ENCODE measurements around the gene ELK3.

Gene ELK3

DNA sequence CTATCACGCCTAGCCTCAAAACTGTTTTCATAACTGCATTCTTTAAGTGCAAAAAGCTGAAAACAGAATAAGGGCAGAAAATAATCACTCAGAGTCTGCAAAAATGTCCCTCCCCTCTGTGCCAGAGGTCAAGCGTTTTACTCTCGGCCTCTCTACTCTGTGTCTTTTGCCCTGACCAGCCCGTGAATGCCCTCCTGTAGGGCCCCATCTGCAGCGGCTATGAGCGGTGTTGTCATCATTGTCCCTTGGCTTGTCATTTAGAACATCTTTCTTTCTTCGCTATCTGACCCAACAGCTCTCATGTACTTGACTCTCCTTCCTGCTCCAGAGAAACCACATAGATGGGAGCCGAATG is 21.7 kb downstream of the ELK3 start:
- no peak for DNase-seq (ENCODE audit: low spot score)
- in situ Hi-C loops (cut with MboI; ENCODE audit: low pct_unique_long_range_greater_than_20kb, low sequenced_read_pairs, unreplicated experiment), result loop anchor here (10.0 to 25.0 kb wide), 3 partner anchors 151 to 304 kb away; no protein-coding TSS in a partner anchor
- no peak for TF ChIP-seq CTCF (IDR thresholded peaks at IDR 0.05; ENCODE audit: extremely low read depth, insufficient read depth, missing control alignments)

GRCh38 chr12:96218989-96219678 is 25.0 kb downstream of the ELK3 start:
- no peak for TF ChIP-seq CTCF (IDR thresholded peaks at IDR 0.05; ENCODE audit: extremely low read depth, insufficient read depth, missing control alignments)
- in situ Hi-C loops (cut with MboI; ENCODE audit: low pct_unique_long_range_greater_than_20kb, low sequenced_read_pairs, unreplicated experiment), result loop anchor here (10.0 to 25.0 kb wide), 3 partner anchors 154 to 307 kb away; no protein-coding TSS in a partner anchor
- no peak for DNase-seq (ENCODE audit: low spot score)

- no peak for TF ChIP-seq CTCF (IDR thresholded peaks at IDR 0.05; ENCODE audit: extremely low read depth, insufficient read depth, missing control alignments)
- no peak for DNase-seq (ENCODE audit: low spot score)
- in situ Hi-C loops (cut with MboI; ENCODE audit: low pct_unique_long_range_greater_than_20kb, low sequenced_read_pairs, unreplicated experiment), result loop anchor here (10.0 to 25.0 kb wide), 3 partner anchors 155 to 307 kb away; no protein-coding TSS in a partner anchor
Measured at GRCh38 chr12:96219700-96220206, 25.6 kb downstream of the ELK3 start.

GRCh38 chr12:96220902-96221301 is 26.7 kb downstream of the ELK3 start:
- no peak for TF ChIP-seq CTCF (IDR thresholded peaks at IDR 0.05; ENCODE audit: extremely low read depth, insufficient read depth, missing control alignments)
- no peak for DNase-seq (ENCODE audit: low spot score)
- in situ Hi-C loops (cut with MboI; ENCODE audit: low pct_unique_long_range_greater_than_20kb, low sequenced_read_pairs, unreplicated experiment), result loop anchor here (25.0 kb wide), 1 partner anchor 309 kb away; no protein-coding TSS in a partner anchor

DNA sequence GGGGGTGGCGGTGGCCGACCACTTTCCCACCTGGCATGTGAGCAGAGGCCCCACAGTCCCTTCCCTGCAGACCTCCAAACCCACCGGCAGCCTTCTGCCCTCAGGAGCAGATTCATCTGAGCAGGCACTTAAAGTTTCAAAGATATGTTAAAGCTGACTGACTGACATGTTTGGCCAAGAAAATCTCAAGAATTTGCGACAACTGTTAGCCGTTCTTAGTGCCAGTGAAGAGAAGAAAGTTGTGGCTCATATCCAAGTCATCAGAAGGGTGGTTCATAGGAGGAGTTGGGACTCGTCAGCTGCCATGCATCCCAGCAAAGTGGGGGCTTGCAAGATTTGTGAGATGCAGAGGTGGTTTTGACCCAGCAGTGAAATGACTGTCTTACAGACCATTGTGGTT is 27.2 kb downstream of the ELK3 start:
- in situ Hi-C loops (cut with MboI; ENCODE audit: low pct_unique_long_range_greater_than_20kb, low sequenced_read_pairs, unreplicated experiment), result loop anchor here (25.0 kb wide), 1 partner anchor 309 kb away; no protein-coding TSS in a partner anchor
- no peak for DNase-seq (ENCODE audit: low spot score)

More for the DNA sequence above, 27.2 kb downstream of the ELK3 start:
- TF ChIP-seq CTCF (IDR thresholded peaks at IDR 0.05; ENCODE audit: extremely low read depth, insufficient read depth, missing control alignments), result no peak

Measured in GM13977 (cell line).